Mesenchymal stem cell (in vitro differentiated cells and primary cell): Measurements from ENCODE around the gene NAP1L4.
A peak's percentile ranks its signal among the peaks of the same experiment; 100 is the strongest.

ENCODE experiments used
- DNase-seq: peaks from one replicate; pipeline ENCODE4 v3.0.0-alpha.2; 2013
- H2AFZ ChIP-seq: one replicate; pipeline ENCODE4 v1.6.1; 2013; ENCODE audit warnings: low read depth, mild to moderate bottlenecking, control low read depth, inconsistent platforms, low read length, moderate library complexity
- H2AK5ac ChIP-seq: 2 replicates; pipeline ENCODE4 v1.6.1; 2013; ENCODE audit warnings: low read length, moderate library complexity, mild to moderate bottlenecking, inconsistent platforms; ENCODE audit not compliant: severe bottlenecking
- H2BK120ac ChIP-seq: one replicate; pipeline ENCODE4 v1.6.1; 2013; ENCODE audit warnings: low read depth, mild to moderate bottlenecking, inconsistent platforms, low read length, moderate library complexity
- H2BK12ac ChIP-seq, 2 experiments: one replicate each; pipeline ENCODE4 v1.6.1; 2013; ENCODE audit warnings: inconsistent platforms in 2 of 2, low read length in 2 of 2, mild to moderate bottlenecking in 2 of 2, moderate library complexity in 2 of 2, control low read depth in 1 of 2
- H2BK15ac ChIP-seq: one replicate; pipeline ENCODE4 v1.6.1; 2013; ENCODE audit warnings: mild to moderate bottlenecking, low read depth, inconsistent platforms; ENCODE audit not compliant: poor library complexity, severe bottlenecking
- H2BK5ac ChIP-seq: 2 replicates; pipeline ENCODE4 v1.6.1; 2013; ENCODE audit warnings: low read depth, mild to moderate bottlenecking, low read length, control low read depth, inconsistent platforms; ENCODE audit not compliant: poor library complexity, severe bottlenecking
- H3K14ac ChIP-seq, 2 experiments: one replicate each; pipeline ENCODE4 v1.6.1; 2013; ENCODE audit warnings: inconsistent platforms in 2 of 2, low read length in 2 of 2, control low read depth in 1 of 2, mild to moderate bottlenecking in 1 of 2, moderate library complexity in 1 of 2
- H3K18ac ChIP-seq, 2 experiments: one replicate each; pipeline ENCODE4 v1.6.1; 2013; ENCODE audit warnings: inconsistent platforms in 2 of 2, low read length in 2 of 2, control low read depth in 1 of 2, low read depth in 1 of 2, mild to moderate bottlenecking in 1 of 2
- H3K23ac ChIP-seq, 2 experiments: one replicate each; pipeline ENCODE4 v1.6.1; 2013; ENCODE audit warnings: inconsistent platforms in 2 of 2, low read length in 2 of 2, mild to moderate bottlenecking in 2 of 2, moderate library complexity in 2 of 2, control low read depth in 1 of 2
- H3K27ac ChIP-seq: 2 replicates; pipeline ENCODE4 v1.5.1; 2013; ENCODE audit warnings: mild to moderate bottlenecking, moderate library complexity, low read length, control low read depth, inconsistent platforms; ENCODE audit not compliant: poor library complexity, severe bottlenecking
- H3K27me3 ChIP-seq, 2 experiments: 2 replicates each; pipeline versions ENCODE4 v1.6.1 to v1.7.0; 2013; ENCODE audit warnings: low read length in 2 of 2, mild to moderate bottlenecking in 2 of 2, moderate library complexity in 2 of 2, control low read depth in 1 of 2, inconsistent platforms in 1 of 2; ENCODE audit not compliant: control insufficient read depth in 1 of 2, insufficient read depth in 1 of 2
- H3K36me3 ChIP-seq, 2 experiments: 2 replicates each; pipeline versions ENCODE4 v1.6.1 to v1.7.0; 2013; ENCODE audit warnings: low read length in 2 of 2, control low read depth in 1 of 2, inconsistent platforms in 1 of 2, low read depth in 1 of 2, mild to moderate bottlenecking in 1 of 2; ENCODE audit not compliant: insufficient read depth in 2 of 2, control insufficient read depth in 1 of 2
- H3K4ac ChIP-seq, 2 experiments: one replicate each; pipeline ENCODE4 v1.6.1; 2013; ENCODE audit warnings: inconsistent platforms in 2 of 2, low read length in 2 of 2, mild to moderate bottlenecking in 2 of 2, moderate library complexity in 2 of 2, control low read depth in 1 of 2, low read depth in 1 of 2
- H3K4me1 ChIP-seq: 2 replicates; pipeline ENCODE4 v1.6.1; 2013; ENCODE audit warnings: low read depth, low read length, control low read depth; ENCODE audit not compliant: control insufficient read depth, insufficient read depth
- H3K4me2 ChIP-seq: 2 replicates; pipeline ENCODE4 v1.6.1; 2013; ENCODE audit warnings: low read length, mild to moderate bottlenecking, inconsistent platforms; ENCODE audit not compliant: poor library complexity, severe bottlenecking
- H3K4me3 ChIP-seq, 2 experiments: 2 replicates each; pipeline versions ENCODE4 v1.5.1 to v1.7.0; 2013; ENCODE audit warnings: low read length in 2 of 2, mild to moderate bottlenecking in 2 of 2, control low read depth in 1 of 2, low read depth in 1 of 2; ENCODE audit not compliant: insufficient read depth in 1 of 2
- H3K79me1 ChIP-seq: replicated peaks from 2 replicates; pipeline ENCODE4 v1.6.1; 2013; ENCODE audit warnings: mild to moderate bottlenecking, control low read depth, low read length, inconsistent platforms; ENCODE audit not compliant: poor library complexity, severe bottlenecking
- H3K9ac ChIP-seq: 2 replicates; pipeline ENCODE4 v1.7.0; 2013; ENCODE audit warnings: mild to moderate bottlenecking, low read length, moderate library complexity
- H3K9me3 ChIP-seq: 2 replicates; pipeline ENCODE4 v1.7.0; 2013; ENCODE audit warnings: mild to moderate bottlenecking, low read length; ENCODE audit not compliant: control insufficient read depth
- H4K8ac ChIP-seq: one replicate; pipeline ENCODE4 v1.6.1; 2013; ENCODE audit warnings: inconsistent platforms, mild to moderate bottlenecking, low read length, moderate library complexity
- H4K91ac ChIP-seq: one replicate; pipeline ENCODE4 v1.6.1; 2013; ENCODE audit warnings: mild to moderate bottlenecking, low read length, inconsistent platforms
- WGBS: methylation state at CpG from one replicate; pipeline ENCODE4 v1.1.7; 2013; ENCODE audit warnings: mixed read lengths; 5-methylcytosine and 5-hydroxymethylcytosine counted together

The NAP1L4 gene

DNA sequence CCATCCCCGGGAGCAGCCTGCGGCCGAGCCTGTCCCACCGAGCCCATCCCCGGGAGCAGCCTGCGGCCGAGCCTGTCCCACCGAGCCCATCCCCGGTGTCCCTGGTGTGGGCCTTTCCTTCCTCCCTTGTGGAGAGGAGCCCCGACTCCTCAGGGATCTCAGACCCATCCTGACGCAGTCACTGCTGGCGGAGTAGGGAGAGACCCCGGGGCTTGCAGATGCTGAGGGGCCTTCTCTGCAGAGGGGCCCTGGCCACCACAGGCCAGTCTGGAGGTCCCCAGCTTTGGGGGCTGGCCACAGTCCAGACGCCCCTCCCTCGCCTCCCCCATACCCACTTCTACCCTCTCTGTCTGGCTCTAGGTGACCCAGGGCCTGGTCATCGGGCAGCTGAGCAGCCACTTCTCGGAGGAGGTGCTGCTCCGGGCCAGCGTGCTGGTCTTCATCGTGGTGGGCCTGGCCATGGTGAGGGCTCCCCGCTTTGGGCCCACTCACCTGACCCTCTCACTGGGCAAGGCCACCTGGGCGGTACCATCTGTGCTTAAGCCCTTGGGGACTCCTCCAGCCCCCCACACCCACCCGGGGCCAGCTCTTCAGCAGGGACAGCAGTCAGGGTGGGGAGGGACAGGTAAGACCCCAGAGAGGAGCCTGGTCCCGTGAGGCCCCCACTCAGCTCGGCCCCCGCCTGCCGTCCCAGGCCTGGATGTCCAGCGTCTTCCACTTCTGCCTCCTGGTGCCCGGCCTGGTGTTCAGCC is 70.2 kb downstream of the NAP1L4 start:
- no peaks in the 10 kb centered on the region for H3K27me3 ChIP-seq
- DNase-seq, result no peak
- H2AK5ac ChIP-seq, result no peak overlapping the region
- H2BK5ac ChIP-seq, result no peak overlapping the region
- H3K9ac ChIP-seq, result no peak overlapping the region
- peaks cover 15% of the 10 kb centered on the region for H3K4me1 ChIP-seq
- no peak overlapping the region for H2BK120ac ChIP-seq
- no peak overlapping the region for H3K18ac ChIP-seq
- no peak overlapping the region for H3K23ac ChIP-seq
- no peak overlapping the region for H2BK12ac ChIP-seq
- no peak overlapping the region for H2AFZ ChIP-seq
- H3K14ac ChIP-seq, result no peak overlapping the region
- H2BK15ac ChIP-seq, result no peak overlapping the region
- H4K91ac ChIP-seq, result peak overlapping the region; percentile 62
- no peak overlapping the region for H3K4me2 ChIP-seq
- H3K79me1 ChIP-seq, result peaks cover 4% of the 10 kb centered on the region
- H4K8ac ChIP-seq, result no peak overlapping the region
- H3K4ac ChIP-seq, result no peak overlapping the region
- peaks cover 0 to 30% of the 10 kb centered on the region in 2 experiments for H3K36me3 ChIP-seq
- H3K9me3 ChIP-seq, result no peaks in the 10 kb centered on the region
- H3K27ac ChIP-seq, result no peak overlapping the region
- no peak overlapping the region for H3K4me3 ChIP-seq
- WGBS, result 90% methylated on average over 22 of the region's 29 CpGs

GRCh38 chr11:2921261-2921660 is 70.9 kb downstream of the NAP1L4 start:
- Histone ChIP-seq H3K79me1 (peaks cover 2% of the 10 kb centered on the region), H2AK5ac (no peak overlapping the region), H3K23ac (no peak overlapping the region), H3K27me3 (no peaks in the 10 kb centered on the region), H4K8ac (no peak overlapping the region), H3K18ac (no peak overlapping the region), H2BK15ac (no peak overlapping the region), H2AFZ (no peak overlapping the region), H3K36me3 (peaks cover 0 to 30% of the 10 kb centered on the region in 2 experiments), H2BK5ac (no peak overlapping the region), H3K4ac (no peak overlapping the region), H3K9me3 (no peaks in the 10 kb centered on the region), H3K4me1 (peaks cover 9% of the 10 kb centered on the region), H3K4me2 (no peak overlapping the region), H3K14ac (no peak overlapping the region), H3K4me3 (no peak overlapping the region), H3K27ac (no peak overlapping the region), H2BK12ac (no peak overlapping the region), H2BK120ac (no peak overlapping the region), H4K91ac (no peak overlapping the region), H3K9ac (no peak overlapping the region)
- 100% methylated on average over 1 of the region's 16 CpGs for WGBS
- DNase-seq, result no peak

DNA sequence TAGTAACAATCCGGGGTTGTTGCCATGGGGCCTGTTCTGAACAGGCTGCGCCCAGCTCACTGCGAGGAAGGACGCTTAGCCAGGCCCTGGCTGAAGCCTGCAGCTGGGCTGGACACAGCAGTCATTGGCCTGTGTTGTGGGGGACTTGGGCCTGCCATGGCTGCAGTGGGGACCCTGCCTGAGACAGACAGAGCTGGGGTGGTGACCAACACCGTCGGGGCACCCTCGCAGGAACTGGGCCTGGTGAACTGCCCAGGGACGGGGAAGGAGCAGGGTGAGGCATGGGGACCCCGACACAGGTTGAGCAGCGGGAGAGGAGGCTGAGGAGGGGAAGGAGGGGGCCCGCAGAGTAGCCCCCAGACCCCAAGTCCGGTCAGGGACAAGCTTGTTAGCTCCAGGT is 71.8 kb downstream of the NAP1L4 start:
- no peak overlapping the region for H2AK5ac ChIP-seq
- WGBS, result 97% methylated on average over 12 of the region's 12 CpGs
- no peak overlapping the region for H3K18ac ChIP-seq
- peaks cover 2% of the 10 kb centered on the region for H3K79me1 ChIP-seq
- no peaks in the 10 kb centered on the region for H3K27me3 ChIP-seq
- no peak overlapping the region for H3K4me2 ChIP-seq
- peak overlapping the region; percentile 40 for H4K91ac ChIP-seq
- no peak overlapping the region for H3K4me3 ChIP-seq
- no peak overlapping the region for H2BK5ac ChIP-seq
- H4K8ac ChIP-seq, result peak overlapping the region; percentile 20
- H3K23ac ChIP-seq, result no peak overlapping the region
- no peak overlapping the region for H3K14ac ChIP-seq
- no peaks in the 10 kb centered on the region for H3K9me3 ChIP-seq
- H3K4ac ChIP-seq, result no peak overlapping the region
- H3K9ac ChIP-seq, result no peak overlapping the region
- no peak for DNase-seq
- no peak overlapping the region for H2BK12ac ChIP-seq
- H2AFZ ChIP-seq, result no peak overlapping the region
- H3K36me3 ChIP-seq, result peaks cover 0 to 30% of the 10 kb centered on the region in 2 experiments
- no peak overlapping the region for H2BK15ac ChIP-seq
- no peak overlapping the region for H3K27ac ChIP-seq
- H3K4me1 ChIP-seq, result peaks cover 6% of the 10 kb centered on the region
- H2BK120ac ChIP-seq, result no peak overlapping the region

DNA sequence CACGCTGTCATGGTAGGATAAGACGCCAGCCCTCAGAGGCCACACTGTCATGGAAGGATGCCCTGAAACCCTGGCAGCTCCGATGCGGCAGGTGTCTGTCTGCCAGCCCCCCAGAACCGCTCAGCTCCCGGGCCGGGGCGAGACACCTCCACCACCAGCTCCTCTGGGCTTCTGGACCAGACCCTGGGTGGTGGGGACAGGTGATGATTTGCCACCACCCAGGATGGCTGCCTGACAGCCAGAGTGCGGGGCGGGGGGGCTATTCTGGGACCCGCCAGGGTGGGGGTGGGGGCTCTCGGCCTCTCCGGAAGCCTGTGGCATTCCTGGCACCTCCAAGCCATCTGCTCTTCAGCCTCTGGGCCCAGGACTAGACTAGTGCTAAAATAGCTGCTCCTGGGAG is 72.3 kb downstream of the NAP1L4 start:
- H3K14ac ChIP-seq, result no peak overlapping the region
- no peak overlapping the region for H2BK12ac ChIP-seq
- 97% methylated on average over 13 of the region's 13 CpGs for whole genome bisulfite sequencing
- H4K8ac ChIP-seq, result no peak overlapping the region
- H2BK15ac ChIP-seq, result peak overlapping the region; percentile 37
- no peak overlapping the region for H3K4ac ChIP-seq
- peaks cover 1% of the 10 kb centered on the region for H3K79me1 ChIP-seq
- H2AK5ac ChIP-seq, result no peak overlapping the region
- no peaks in the 10 kb centered on the region for H3K9me3 ChIP-seq
- H4K91ac ChIP-seq, result no peak overlapping the region
- H3K9ac ChIP-seq, result no peak overlapping the region
- no peak overlapping the region for H2BK120ac ChIP-seq
- H3K18ac ChIP-seq, result no peak overlapping the region
- no peak overlapping the region for H3K4me2 ChIP-seq
- no peak overlapping the region for H3K27ac ChIP-seq
- peaks cover 0 to 25% of the 10 kb centered on the region in 2 experiments for H3K36me3 ChIP-seq
- peaks cover 4% of the 10 kb centered on the region for H3K4me1 ChIP-seq
- no peak overlapping the region for H2AFZ ChIP-seq
- H3K4me3 ChIP-seq, result no peak overlapping the region
- H3K27me3 ChIP-seq, result no peaks in the 10 kb centered on the region
- no peak for DNase-seq
- no peak overlapping the region for H2BK5ac ChIP-seq
- no peak overlapping the region for H3K23ac ChIP-seq
